ENCODE data around the gene MMEL1. TPM values are rescaled to one million over a fixed set of nuclear protein-coding genes. Genes with fewer than 3 reads are reported as not detected.

The MMEL1 gene
- total RNA-seq, 6 experiments from 2014 or later, result not detected

GRCh38 chr1:2644171-2644570 is 11.4 kb upstream of the MMEL1 start:
- Mint-ChIP-seq H3K36me3 (ENCODE audit: low read depth) (peaks cover 13% of the 10 kb centered on the region), H3K27me3 (ENCODE audit: insufficient read depth) (peaks cover 6% of the 10 kb centered on the region), H3K4me3 (no peak overlapping the region; the same call in 1 of the 2 replicates), H3K27ac (no peak overlapping the region), H3K4me1 (ENCODE audit: low read depth) (no peaks in the 10 kb centered on the region), H3K9me3 (peaks cover 26% of the 10 kb centered on the region)
- no peak for DNase-seq
- no peak for TF ChIP-seq CTCF (IDR thresholded peaks at IDR 0.05)

- no peak for DNase-seq
- Mint-ChIP-seq H3K4me1 (ENCODE audit: low read depth) (no peaks in the 10 kb centered on the region), H3K27me3 (ENCODE audit: insufficient read depth) (peaks cover 6% of the 10 kb centered on the region), H3K4me3 (peak overlapping the region; percentile 71), H3K9me3 (peaks cover 20% of the 10 kb centered on the region), H3K36me3 (ENCODE audit: low read depth) (peaks cover 13% of the 10 kb centered on the region), H3K27ac (peak overlapping the region; percentile 64; the same call in 1 of the 2 replicates)
- no peak for TF ChIP-seq CTCF (IDR thresholded peaks at IDR 0.05)
Measured at GRCh38 chr1:2643414-2644077, 10.7 kb upstream of the MMEL1 start.

- DNase-seq, result peak; percentile 83
- no peak for TF ChIP-seq CTCF (IDR thresholded peaks at IDR 0.05)
- Mint-ChIP-seq H3K36me3 (ENCODE audit: low read depth) (peaks cover 9% of the 10 kb centered on the region), H3K27ac (peak overlapping the region; percentile 53; the same call in 1 of the 2 replicates), H3K4me3 (peak overlapping the region; percentile 91), H3K4me1 (ENCODE audit: low read depth) (no peaks in the 10 kb centered on the region), H3K9me3 (peaks cover 13% of the 10 kb centered on the region), H3K27me3 (ENCODE audit: insufficient read depth) (peaks cover 6% of the 10 kb centered on the region)
Measured at GRCh38 chr1:2642560-2643413, 10.0 kb upstream of the MMEL1 start.

- Mint-ChIP-seq H3K4me1 (ENCODE audit: low read depth) (no peaks in the 10 kb centered on the region), H3K27ac (peak overlapping the region; percentile 53; the same call in 1 of the 2 replicates), H3K4me3 (peak overlapping the region; percentile 91), H3K9me3 (peaks cover 13% of the 10 kb centered on the region), H3K27me3 (ENCODE audit: insufficient read depth) (peaks cover 5% of the 10 kb centered on the region; the same call in 1 of the 2 replicates), H3K36me3 (ENCODE audit: low read depth) (peaks cover 8% of the 10 kb centered on the region)
- no peak for TF ChIP-seq CTCF (IDR thresholded peaks at IDR 0.05)
- no peak for DNase-seq
Measured at GRCh38 chr1:2642131-2642559, 9.3 kb upstream of the MMEL1 start.

GRCh38 chr1:2641381-2642130 is 8.7 kb upstream of the MMEL1 start:
- peak overlapping the region; percentile 91; the same call in 1 of the 2 replicates for H3K4me3 Mint-ChIP-seq

More at GRCh38 chr1:2641381-2642130, 8.7 kb upstream of the MMEL1 start:
- peaks cover 5% of the 10 kb centered on the region; the same call in 1 of the 2 replicates for H3K27me3 Mint-ChIP-seq (ENCODE audit: insufficient read depth)
- peaks cover 13% of the 10 kb centered on the region for H3K9me3 Mint-ChIP-seq
- peaks cover 7% of the 10 kb centered on the region for H3K36me3 Mint-ChIP-seq (ENCODE audit: low read depth)
- H3K4me1 Mint-ChIP-seq (ENCODE audit: low read depth), result no peaks in the 10 kb centered on the region
- DNase-seq, result no peak
- H3K27ac Mint-ChIP-seq, result no peak overlapping the region
- TF ChIP-seq CTCF (IDR thresholded peaks at IDR 0.05), result 0 out of 2 replicates have a peak, but pooled peaks have one; percentile 18

Measured in HFFc6 (cell line).